ENCODE data around the gene ZNF764.
A peak's percentile ranks its signal among the peaks of the same experiment; 100 is the strongest.
"Not testable (repeated sequence)": the region's sequence is repeated elsewhere in the genome, so short reads cannot be mapped to it uniquely, and the experiment has no call there.

The ZNF764 gene

GRCh38 chr16:30526137-30526822 is 31.9 kb downstream of the ZNF764 start, which contains the start of gene ZNF768:
Gene ZNF768, minus strand, starts transcription at chr16:30526566. Its CDS starts 153 bp downstream, at chr16:30526413.
- DNase-seq = peak in 2 of 4 experiments; percentile 9 to 36

GRCh38 chr16:30525844-30526136 is 32.4 kb downstream of the ZNF764 start:
- DNase-seq = no peak

GRCh38 chr16:30524575-30525568 is 33.3 kb downstream of the ZNF764 start:
- DNase-seq = no peak

- DNase-seq = no peak
Measured at GRCh38 chr16:30523768-30524574, 34.2 kb downstream of the ZNF764 start.

GRCh38 chr16:30522702-30523463 is 35.3 kb downstream of the ZNF764 start:
- DNase-seq = not testable (repeated sequence)

- no peak for DNase-seq
Measured at GRCh38 chr16:30521873-30522641, 36.1 kb downstream of the ZNF764 start.

- DNase-seq = no peak
Measured at GRCh38 chr16:30521476-30521872, 36.7 kb downstream of the ZNF764 start.

GRCh38 chr16:30519120-30520049 is 38.8 kb downstream of the ZNF764 start:
- DNase-seq = no peak

- no peak for DNase-seq
Measured at GRCh38 chr16:30518552-30518951, 39.6 kb downstream of the ZNF764 start.

- no peak for DNase-seq
Measured at GRCh38 chr16:30515275-30515674, 42.9 kb downstream of the ZNF764 start.

- no peak for DNase-seq
Measured at GRCh38 chr16:30511509-30511908, 46.7 kb downstream of the ZNF764 start.

GRCh38 chr16:30510376-30510938 is 47.7 kb downstream of the ZNF764 start:
- DNase-seq = no peak

GRCh38 chr16:30509081-30509765 is 49.0 kb downstream of the ZNF764 start:
- no peak for DNase-seq

Data from activated naive CD4-positive, alpha-beta T cell (primary cell).